Measurements from ENCODE around the gene CNTNAP5. TPM values are rescaled to one million over a fixed set of nuclear protein-coding genes. Genes with fewer than 3 reads are reported as not detected.

CNTNAP5 gene
- total and polyA plus RNA-seq, 12 donors: 0.08 to 4.9 (median 0.96) TPM; not detected in 5

DNA sequence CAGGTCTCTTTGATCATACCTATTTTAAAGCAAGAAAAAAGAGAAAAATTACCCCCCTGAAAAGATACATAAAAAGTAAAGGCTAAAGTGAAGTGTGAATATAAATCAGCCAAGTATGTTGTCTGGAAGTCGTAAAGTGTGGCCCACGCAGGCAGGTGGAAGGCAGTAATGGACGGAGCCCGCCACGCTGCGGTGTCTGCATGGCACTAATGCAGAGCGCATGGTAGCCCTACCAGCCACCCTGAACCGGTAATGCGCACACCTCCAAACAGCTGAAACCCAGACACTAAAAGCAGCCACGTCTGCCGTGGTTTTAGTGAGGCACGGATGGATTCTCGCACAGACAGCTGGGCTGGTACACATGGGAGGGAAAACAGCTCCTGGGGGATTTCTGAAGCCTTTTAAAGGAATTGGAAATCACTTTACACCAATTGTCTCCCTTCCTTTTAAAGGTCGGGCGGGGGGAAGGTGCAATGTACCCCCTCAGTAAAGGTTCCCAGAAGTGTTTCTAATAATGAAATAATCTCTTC lies 615.2 kb downstream of the CNTNAP5 start:
- DNase-seq: no peak
- Histone ChIP-seq H3K9me3 (replicated peaks in 1 of 3) (no peaks in the 10 kb centered on the region), H3K36me3 (replicated peaks in 1 of 2) (no peaks in the 10 kb centered on the region), H3K4me3 (no peak overlapping the region), H3K4me1 (replicated peaks in 1 of 2) (no peaks in the 10 kb centered on the region), H3K27me3 (no peaks in the 10 kb centered on the region), H3K27ac (no peak overlapping the region)
- intact Hi-C loops (cut with DNase I): no loop called here
- 87 to 93% (median 89%) methylated on average over 15 of the region's 15 CpGs for WGBS, 4 donors
- TF ChIP-seq POLR2A (IDR thresholded peaks at IDR 0.05): no peak
- TF ChIP-seq, protein P1, sequence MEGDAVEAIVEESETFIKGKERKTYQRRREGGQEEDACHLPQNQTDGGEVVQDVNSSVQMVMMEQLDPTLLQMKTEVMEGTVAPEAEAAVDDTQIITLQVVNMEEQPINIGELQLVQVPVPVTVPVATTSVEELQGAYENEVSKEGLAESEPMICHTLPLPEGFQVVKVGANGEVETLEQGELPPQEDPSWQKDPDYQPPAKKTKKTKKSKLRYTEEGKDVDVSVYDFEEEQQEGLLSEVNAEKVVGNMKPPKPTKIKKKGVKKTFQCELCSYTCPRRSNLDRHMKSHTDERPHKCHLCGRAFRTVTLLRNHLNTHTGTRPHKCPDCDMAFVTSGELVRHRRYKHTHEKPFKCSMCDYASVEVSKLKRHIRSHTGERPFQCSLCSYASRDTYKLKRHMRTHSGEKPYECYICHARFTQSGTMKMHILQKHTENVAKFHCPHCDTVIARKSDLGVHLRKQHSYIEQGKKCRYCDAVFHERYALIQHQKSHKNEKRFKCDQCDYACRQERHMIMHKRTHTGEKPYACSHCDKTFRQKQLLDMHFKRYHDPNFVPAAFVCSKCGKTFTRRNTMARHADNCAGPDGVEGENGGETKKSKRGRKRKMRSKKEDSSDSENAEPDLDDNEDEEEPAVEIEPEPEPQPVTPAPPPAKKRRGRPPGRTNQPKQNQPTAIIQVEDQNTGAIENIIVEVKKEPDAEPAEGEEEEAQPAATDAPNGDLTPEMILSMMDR (IDR thresholded peaks at IDR 0.05): no peak

GRCh38 chr2:124646166-124646815 lies 621.2 kb downstream of the CNTNAP5 start:
- no peak for DNase-seq
- intact Hi-C loops (cut with DNase I): no loop called here
- Histone ChIP-seq H3K9me3 (replicated peaks in 1 of 3) (no peaks in the 10 kb centered on the region), H3K4me1 (replicated peaks in 1 of 2) (no peaks in the 10 kb centered on the region), H3K27me3 (no peaks in the 10 kb centered on the region), H3K4me3 (no peak overlapping the region), H3K27ac (no peak overlapping the region), H3K36me3 (replicated peaks in 1 of 2) (no peaks in the 10 kb centered on the region)
- WGBS, 4 donors: 58 to 75% (median 70%) methylated on average over 4 of the region's 4 CpGs
- no peak for TF ChIP-seq POLR2A (IDR thresholded peaks at IDR 0.05)
- TF ChIP-seq, protein P1 (IDR thresholded peaks at IDR 0.05): no peak

GRCh38 chr2:124647245-124647644 lies 622.2 kb downstream of the CNTNAP5 start:
- TF ChIP-seq POLR2A (IDR thresholded peaks at IDR 0.05): no peak
- TF ChIP-seq, protein P1 (IDR thresholded peaks at IDR 0.05): no peak
- no peak for DNase-seq
- Histone ChIP-seq H3K36me3 (replicated peaks in 1 of 2) (no peaks in the 10 kb centered on the region), H3K4me3 (no peak overlapping the region), H3K4me1 (replicated peaks in 1 of 2) (no peaks in the 10 kb centered on the region), H3K9me3 (replicated peaks in 1 of 3) (no peaks in the 10 kb centered on the region), H3K27me3 (no peaks in the 10 kb centered on the region), H3K27ac (no peak overlapping the region)
- WGBS, 4 donors: 89 to 95% (median 91%) methylated on average over 3 of the region's 3 CpGs
- intact Hi-C loops (cut with DNase I): no loop called here

GRCh38 chr2:124647663-124648062 lies 622.6 kb downstream of the CNTNAP5 start:
- no peaks in the 10 kb centered on the region for H3K4me1 ChIP-seq (replicated peaks in 1 of 2)
- no peaks in the 10 kb centered on the region for H3K27me3 ChIP-seq
- intact Hi-C loops (cut with DNase I): no loop called here
- H3K36me3 ChIP-seq (replicated peaks in 1 of 2): no peaks in the 10 kb centered on the region
- no peaks in the 10 kb centered on the region for H3K9me3 ChIP-seq (replicated peaks in 1 of 3)
- no peak for DNase-seq
- WGBS, 4 donors: 81 to 91% (median 85%) methylated on average over 11 to 12 of the region's 12 CpGs
- no peak for TF ChIP-seq POLR2A (IDR thresholded peaks at IDR 0.05)
- TF ChIP-seq, protein P1 (IDR thresholded peaks at IDR 0.05): no peak
- H3K27ac ChIP-seq: no peak overlapping the region
- H3K4me3 ChIP-seq: no peak overlapping the region
